Sigmoid colon (tissue), 7 donors: Measurements from ENCODE around the gene SLC12A5. TPM values are rescaled to one million over a fixed set of nuclear protein-coding genes. Genes with fewer than 3 reads are reported as not detected.

Experiments
- DNase-seq: peaks from one replicate; pipeline ENCODE4 v3.0.0-alpha.2; 2019
- H3K27ac ChIP-seq, 4 donors: fragments of 200-600 bp; sonication (generic); one replicate each; pipeline ENCODE4 v1.5.1; 2016 to 2019; ENCODE audit warnings: mild to moderate bottlenecking in 1 of 4
- H3K27me3 ChIP-seq, 3 donors: fragments of 200-600 bp; sonication (generic); one replicate each; pipeline ENCODE4 v1.5.1; 2019; ENCODE audit warnings: mild to moderate bottlenecking in 1 of 3
- H3K36me3 ChIP-seq, 4 donors: fragments of 200-600 bp; sonication (generic); one replicate each; pipeline ENCODE4 v1.5.1; 2016 to 2019
- H3K4me1 ChIP-seq, 4 donors: fragments of 200-600 bp; sonication (generic); one replicate each; pipeline ENCODE4 v1.5.1; 2017 to 2019
- H3K4me3 ChIP-seq, 4 donors: fragments of 200-600 bp; sonication (generic); one replicate each; pipeline ENCODE4 v1.5.1; 2017 to 2019; ENCODE audit warnings: mild to moderate bottlenecking in 2 of 4, moderate library complexity in 1 of 4
- H3K9me3 ChIP-seq, 4 donors: fragments of 200-600 bp in 3 of 4; sonication (generic) in 3 of 4; one replicate each; pipeline versions ENCODE4 v1.5.1 to v1.6.1; 2013 to 2019
- CTCF ChIP-seq, 4 experiments: fragments of 450-650 bp in 3 of 4; fragments of 200-600 bp in 1 of 4; IDR thresholded peaks; one replicate each; pipeline ENCODE4 v1.5.1; 2016 to 2019; ENCODE audit warnings: antibody characterized with exemption in 4 of 4, mild to moderate bottlenecking in 3 of 4, moderate library complexity in 2 of 4
- EP300 ChIP-seq, 4 donors: sonication (generic); formaldehyde crosslinking; IDR thresholded peaks; one replicate each; pipeline ENCODE4 v1.6.1; 2017; ENCODE audit warnings: antibody characterized with exemption in 4 of 4
- POLR2A ChIP-seq, 2 donors: fragments of 450-650 bp; IDR thresholded peaks; one replicate each; pipeline ENCODE4 v1.6.1; 2016; ENCODE audit warnings: antibody characterized with exemption in 2 of 2, mild to moderate bottlenecking in 2 of 2, moderate library complexity in 2 of 2
- POLR2AphosphoS5 ChIP-seq, 4 donors: sonication (generic); formaldehyde crosslinking; IDR thresholded peaks; one replicate each; pipeline ENCODE4 v1.6.1; 2017; ENCODE audit warnings: antibody characterized with exemption in 4 of 4
- WGBS, 2 donors: extraction: QIAGEN DNeasy Blood & Tissue Kit; methylation state at CpG; one replicate each; pipeline ENCODE4 v1.1.7; 2013; 5-methylcytosine and 5-hydroxymethylcytosine counted together
- intact Hi-C: fragments of 100-400 bp; cut with DNase I; formaldehyde crosslinking; loops from one replicate; pipeline ENCODE4 v1.15.1; 2023
- polyA plus RNA-seq, 3 donors: library from polyadenylated mRNA; stranded (reverse); fragments of 200-250 nt; gene quantifications; one replicate each; pipeline ENCODE4 v1.2.3, GENCODE V29; 2013
- total RNA-seq, 4 donors: library from RNA; depleted of rRNA; stranded (reverse); fragments of >200 nt; gene quantifications; one replicate each; pipeline ENCODE4 v1.1.0, GENCODE V29; 2016
- donor health status: healthy with polysubstance abuse.
- donor health status: Bipolar disorder and iron deficiency.
- donor health status: healthy.

SLC12A5 gene
- total and polyA plus RNA-seq, 7 donors, result 0.14 to 1.4 TPM; not detected in 5

GRCh38 chr20:46047821-46048220 is 18.8 kb downstream of the SLC12A5 start:
- Histone ChIP-seq H3K27me3 (peaks cover 0 to 29% (median 0%) of the 10 kb centered on the region in 3 donors), H3K9me3 (no peaks in the 10 kb centered on the region)
- 72 to 73% methylated on average over 8 of the region's 8 CpGs for WGBS, 2 donors

DNA sequence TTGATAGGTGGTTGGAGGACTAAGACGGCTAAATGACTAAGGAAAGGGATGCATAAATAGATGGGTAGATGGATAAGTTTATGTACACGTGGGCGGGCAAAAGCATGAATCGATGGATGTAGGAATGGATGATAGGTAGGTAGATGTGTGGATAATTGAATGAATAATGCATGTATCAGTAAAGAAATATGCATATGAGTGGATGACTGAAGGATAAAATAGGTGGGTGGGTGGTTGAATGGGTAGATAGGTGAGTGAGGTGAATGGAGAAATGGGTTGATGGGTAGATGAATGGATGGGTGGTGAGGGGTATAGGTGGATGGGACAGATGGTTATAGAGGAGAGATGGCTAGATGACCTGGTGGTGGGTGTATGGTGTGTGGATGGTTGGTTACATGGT is 20.2 kb downstream of the SLC12A5 start:
- no peak overlapping the region for H3K4me3 ChIP-seq
- 92 to 93% methylated on average over 4 of the region's 4 CpGs for WGBS, 2 donors
- TF ChIP-seq EP300 (IDR thresholded peaks at IDR 0.05), result no peak
- no peak for TF ChIP-seq POLR2AphosphoS5 (IDR thresholded peaks at IDR 0.05)
- intact Hi-C loops, result no loop called here
- no peak for DNase-seq
- H3K9me3 ChIP-seq, result no peaks in the 10 kb centered on the region
- no peaks in the 10 kb centered on the region for H3K4me1 ChIP-seq
- no peak overlapping the region for H3K27ac ChIP-seq
- no peaks in the 10 kb centered on the region for H3K36me3 ChIP-seq
- peaks cover 0 to 21% (median 0%) of the 10 kb centered on the region in 3 donors for H3K27me3 ChIP-seq

More at GRCh38 chr20:46047821-46048220, 18.8 kb downstream of the SLC12A5 start:
- H3K36me3 ChIP-seq, result no peaks in the 10 kb centered on the region
- no peak overlapping the region for H3K27ac ChIP-seq
- no peak overlapping the region for H3K4me3 ChIP-seq
- no peak for DNase-seq
- H3K4me1 ChIP-seq, result no peaks in the 10 kb centered on the region
- intact Hi-C loops, result no loop called here
- no peak for TF ChIP-seq POLR2AphosphoS5 (IDR thresholded peaks at IDR 0.05)

- H3K9me3 ChIP-seq, result no peaks in the 10 kb centered on the region
- H3K4me3 ChIP-seq, result no peak overlapping the region
- no peak for DNase-seq
- no peak for TF ChIP-seq CTCF (IDR thresholded peaks at IDR 0.05)
- no peak for TF ChIP-seq POLR2A (IDR thresholded peaks at IDR 0.05)
- no peak for TF ChIP-seq EP300 (IDR thresholded peaks at IDR 0.05)
- TF ChIP-seq POLR2AphosphoS5 (IDR thresholded peaks at IDR 0.05), result no peak
- no peak overlapping the region for H3K27ac ChIP-seq
- H3K27me3 ChIP-seq, result peaks cover 0 to 21% (median 0%) of the 10 kb centered on the region in 3 donors
- intact Hi-C loops, result no loop called here
- no peaks in the 10 kb centered on the region for H3K4me1 ChIP-seq
- H3K36me3 ChIP-seq, result no peaks in the 10 kb centered on the region
These were observed 20.8 kb downstream of the SLC12A5 start for GRCh38 chr20:46049815-46050214.

DNA sequence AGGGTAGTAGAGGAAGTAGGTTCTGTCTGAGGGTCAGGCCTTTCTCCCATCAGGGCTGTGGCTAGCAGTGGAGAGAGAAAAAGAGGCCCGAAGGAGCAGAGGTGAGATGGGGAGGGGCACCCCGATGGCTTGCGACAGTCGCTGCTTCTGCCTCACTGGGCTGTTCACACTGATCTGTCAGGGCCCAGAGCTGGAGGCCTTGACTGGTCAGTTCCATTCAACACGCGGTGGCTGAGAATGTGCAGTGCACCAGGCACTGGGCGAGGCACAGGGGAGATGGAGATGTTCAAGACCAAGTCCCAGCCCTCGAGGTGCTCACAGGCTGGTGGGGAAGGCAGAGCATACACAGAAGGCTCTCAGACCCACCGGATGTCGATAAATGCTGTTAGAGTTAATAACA is 21.4 kb downstream of the SLC12A5 start:
- Histone ChIP-seq H3K4me3 (no peak overlapping the region), H3K36me3 (no peaks in the 10 kb centered on the region), H3K27me3 (peaks cover 0 to 21% (median 0%) of the 10 kb centered on the region in 3 donors), H3K4me1 (no peaks in the 10 kb centered on the region), H3K9me3 (no peaks in the 10 kb centered on the region), H3K27ac (no peak overlapping the region)
- TF ChIP-seq POLR2A (IDR thresholded peaks at IDR 0.05) (no peak), CTCF (IDR thresholded peaks at IDR 0.05) (no peak), EP300 (IDR thresholded peaks at IDR 0.05) (no peak), POLR2AphosphoS5 (IDR thresholded peaks at IDR 0.05) (no peak)
- DNase-seq, result peak; percentile 29
- WGBS, 2 donors, result 62 to 65% methylated on average over 10 of the region's 10 CpGs
- intact Hi-C loops, result no loop called here

GRCh38 chr20:46050885-46051284 is 21.9 kb downstream of the SLC12A5 start:
- Histone ChIP-seq H3K4me1 (no peaks in the 10 kb centered on the region), H3K9me3 (no peaks in the 10 kb centered on the region), H3K36me3 (no peaks in the 10 kb centered on the region), H3K4me3 (no peak overlapping the region), H3K27ac (no peak overlapping the region), H3K27me3 (peaks cover 0 to 25% (median 0%) of the 10 kb centered on the region in 3 donors)
- TF ChIP-seq POLR2A (IDR thresholded peaks at IDR 0.05) (no peak), EP300 (IDR thresholded peaks at IDR 0.05) (no peak), CTCF (IDR thresholded peaks at IDR 0.05) (no peak), POLR2AphosphoS5 (IDR thresholded peaks at IDR 0.05) (no peak)
- intact Hi-C loops, result no loop called here
- no peak for DNase-seq
